ENCODE measurements around the gene NME4. TPM values are rescaled to one million over a fixed set of nuclear protein-coding genes. Genes with fewer than 3 reads are reported as not detected.
"Not testable (repeated sequence)": the region's sequence is repeated elsewhere in the genome, so short reads cannot be mapped to it uniquely, and the experiment has no call there.

The NME4 gene
- total and polyA plus RNA-seq, 4 experiments from 2014 or later: 34.9 to 61.7 (median 44.9) TPM

GRCh38 chr16:405548-406506, 8.8 kb downstream of the NME4 start:
- Mint-ChIP-seq H3K4me3 (no peak overlapping the region), H3K4me1 (peaks cover 0 to 1% (median under 1%) of the 10 kb centered on the region in 4 donors), H3K36me3 (peaks cover 0 to 1% of the 10 kb centered on the region in 2 donors), H3K9me3 (no peaks in the 10 kb centered on the region), H3K27me3 (no peaks in the 10 kb centered on the region), H3K27ac (no peak overlapping the region)
- Histone ChIP-seq H3K9me3 (ENCODE audit: control insufficient read depth in 1 of 2, low read length in 2 of 2) (no peaks in the 10 kb centered on the region), H3K4me3 (ENCODE audit: low read length in 2 of 2) (no peak overlapping the region), H3K4me1 (ENCODE audit: insufficient read depth, low read length) (peaks cover 3% of the 10 kb centered on the region), H3K27me3 (ENCODE audit: insufficient read depth, low read length) (no peaks in the 10 kb centered on the region), H3K36me3 (ENCODE audit: insufficient read depth, low read length) (no peaks in the 10 kb centered on the region), H3K27ac (ENCODE audit: low read depth, low read length) (no peak overlapping the region)
- intact Hi-C loops (cut with micrococcal nuclease): no loop called here
- ChIA-PET POLR2A (ENCODE audit: partially characterized antibody) (interaction anchor here (1.3 kb wide), 1 partner anchor 20 kb away, joined by 3 read pairs; the partner anchor contains the start of gene RAB11FIP3), CTCF (ENCODE audit: partially characterized antibody) (no interaction called here)
- no peak for DNase-seq

- no peaks in the 10 kb centered on the region for H3K4me1 ChIP-seq (ENCODE audit: insufficient read depth, low read length)
- Mint-ChIP-seq H3K4me1 (no peaks in the 10 kb centered on the region), H3K4me3 (no peak overlapping the region), H3K9me3 (no peaks in the 10 kb centered on the region), H3K36me3 (no peaks in the 10 kb centered on the region), H3K27ac (no peak overlapping the region), H3K27me3 (no peaks in the 10 kb centered on the region)
- POLR2A ChIA-PET (ENCODE audit: partially characterized antibody): no interaction called here
- H3K27ac ChIP-seq (ENCODE audit: low read depth, low read length): no peak overlapping the region
- CTCF ChIA-PET (ENCODE audit: partially characterized antibody): no interaction called here
- no peaks in the 10 kb centered on the region for H3K27me3 ChIP-seq (ENCODE audit: insufficient read depth, low read length)
- no peak for DNase-seq
- H3K4me3 ChIP-seq (ENCODE audit: low read length in 2 of 2): no peak overlapping the region
- H3K36me3 ChIP-seq (ENCODE audit: insufficient read depth, low read length): no peaks in the 10 kb centered on the region
- no peaks in the 10 kb centered on the region for H3K9me3 ChIP-seq (ENCODE audit: control insufficient read depth in 1 of 2, low read length in 2 of 2)
- intact Hi-C loops (cut with micrococcal nuclease): no loop called here
These were observed 10.3 kb downstream of the NME4 start for GRCh38 chr16:407253-407652.

GRCh38 chr16:410516-411178, 13.6 kb downstream of the NME4 start:
- no peaks in the 10 kb centered on the region for H3K27me3 ChIP-seq (ENCODE audit: insufficient read depth, low read length)
- H3K27ac ChIP-seq (ENCODE audit: low read depth, low read length): no peak overlapping the region
- no peaks in the 10 kb centered on the region for H3K4me1 ChIP-seq (ENCODE audit: insufficient read depth, low read length)
- no peaks in the 10 kb centered on the region for H3K9me3 Mint-ChIP-seq
- no peaks in the 10 kb centered on the region for H3K36me3 ChIP-seq (ENCODE audit: insufficient read depth, low read length)
- no peak overlapping the region for H3K27ac Mint-ChIP-seq
- no peak for DNase-seq
- H3K4me3 Mint-ChIP-seq: no peak overlapping the region
- POLR2A ChIA-PET (ENCODE audit: partially characterized antibody): no interaction called here
- no peak overlapping the region for H3K4me3 ChIP-seq (ENCODE audit: low read length in 2 of 2)
- no peaks in the 10 kb centered on the region for H3K4me1 Mint-ChIP-seq
- H3K9me3 ChIP-seq (ENCODE audit: control insufficient read depth in 1 of 2, low read length in 2 of 2): no peaks in the 10 kb centered on the region
- intact Hi-C loops (cut with micrococcal nuclease): no loop called here
- no peaks in the 10 kb centered on the region for H3K36me3 Mint-ChIP-seq
- CTCF ChIA-PET (ENCODE audit: partially characterized antibody): no interaction called here
- no peaks in the 10 kb centered on the region for H3K27me3 Mint-ChIP-seq

GRCh38 chr16:411576-412265, 14.7 kb downstream of the NME4 start:
- Histone ChIP-seq H3K27me3 (ENCODE audit: insufficient read depth, low read length) (no peaks in the 10 kb centered on the region), H3K36me3 (ENCODE audit: insufficient read depth, low read length) (no peaks in the 10 kb centered on the region), H3K9me3 (ENCODE audit: control insufficient read depth in 1 of 2, low read length in 2 of 2) (no peaks in the 10 kb centered on the region), H3K4me1 (ENCODE audit: insufficient read depth, low read length) (no peaks in the 10 kb centered on the region), H3K27ac (ENCODE audit: low read depth, low read length) (no peak overlapping the region), H3K4me3 (ENCODE audit: low read length in 2 of 2) (no peak overlapping the region)
- Mint-ChIP-seq H3K27ac (no peak overlapping the region), H3K27me3 (no peaks in the 10 kb centered on the region), H3K4me3 (no peak overlapping the region), H3K4me1 (no peaks in the 10 kb centered on the region), H3K36me3 (no peaks in the 10 kb centered on the region), H3K9me3 (no peaks in the 10 kb centered on the region)
- intact Hi-C loops (cut with micrococcal nuclease): no loop called here
- CTCF ChIA-PET (ENCODE audit: partially characterized antibody): no interaction called here
- POLR2A ChIA-PET (ENCODE audit: partially characterized antibody): no interaction called here
- no peak for DNase-seq

- H3K9me3 ChIP-seq (ENCODE audit: control insufficient read depth in 1 of 2, low read length in 2 of 2): no peaks in the 10 kb centered on the region
- CTCF ChIA-PET (ENCODE audit: partially characterized antibody): no interaction called here
These were observed 17.6 kb downstream of the NME4 start for GRCh38 chr16:414395-415169.

GRCh38 chr16:415170-415498, 18.1 kb downstream of the NME4 start:
- H3K27ac ChIP-seq (ENCODE audit: low read depth, low read length); DNase-seq; H3K9me3 ChIP-seq (ENCODE audit: control insufficient read depth in 1 of 2, low read length in 2 of 2); H3K4me3 ChIP-seq (ENCODE audit: low read length in 2 of 2); H3K9me3 Mint-ChIP-seq; H3K4me1 Mint-ChIP-seq; H3K4me1 ChIP-seq (ENCODE audit: insufficient read depth, low read length); H3K27me3 Mint-ChIP-seq; H3K27ac Mint-ChIP-seq; H3K27me3 ChIP-seq (ENCODE audit: insufficient read depth, low read length); intact Hi-C loops (cut with micrococcal nuclease); POLR2A ChIA-PET (ENCODE audit: partially characterized antibody); H3K4me3 Mint-ChIP-seq; CTCF ChIA-PET (ENCODE audit: partially characterized antibody); H3K36me3 Mint-ChIP-seq; H3K36me3 ChIP-seq (ENCODE audit: insufficient read depth, low read length): not testable (repeated sequence)

More at GRCh38 chr16:414395-415169, 17.6 kb downstream of the NME4 start:
- no peaks in the 10 kb centered on the region for H3K4me1 Mint-ChIP-seq
- H3K4me1 ChIP-seq (ENCODE audit: insufficient read depth, low read length): no peaks in the 10 kb centered on the region
- H3K36me3 Mint-ChIP-seq: no peaks in the 10 kb centered on the region
- H3K27me3 ChIP-seq (ENCODE audit: insufficient read depth, low read length): no peaks in the 10 kb centered on the region
- no peak overlapping the region for H3K4me3 Mint-ChIP-seq
- no peaks in the 10 kb centered on the region for H3K9me3 Mint-ChIP-seq
- no peak overlapping the region for H3K4me3 ChIP-seq (ENCODE audit: low read length in 2 of 2)
- no peaks in the 10 kb centered on the region for H3K36me3 ChIP-seq (ENCODE audit: insufficient read depth, low read length)
- H3K27ac ChIP-seq (ENCODE audit: low read depth, low read length): no peak overlapping the region
- no peak for DNase-seq
- POLR2A ChIA-PET (ENCODE audit: partially characterized antibody): no interaction called here
- H3K27me3 Mint-ChIP-seq: no peaks in the 10 kb centered on the region
- intact Hi-C loops (cut with micrococcal nuclease): no loop called here
- no peak overlapping the region for H3K27ac Mint-ChIP-seq

- H3K27me3 Mint-ChIP-seq; H3K4me3 ChIP-seq (ENCODE audit: low read length in 2 of 2); H3K36me3 ChIP-seq (ENCODE audit: insufficient read depth, low read length); H3K27me3 ChIP-seq (ENCODE audit: insufficient read depth, low read length); H3K4me3 Mint-ChIP-seq; DNase-seq; POLR2A ChIA-PET (ENCODE audit: partially characterized antibody); H3K36me3 Mint-ChIP-seq; intact Hi-C loops (cut with micrococcal nuclease); H3K9me3 Mint-ChIP-seq; H3K27ac Mint-ChIP-seq; H3K27ac ChIP-seq (ENCODE audit: low read depth, low read length); CTCF ChIA-PET (ENCODE audit: partially characterized antibody); H3K9me3 ChIP-seq (ENCODE audit: control insufficient read depth in 1 of 2, low read length in 2 of 2): not testable (repeated sequence)
- peaks cover 19% of the 10 kb centered on the region for H3K4me1 ChIP-seq (ENCODE audit: insufficient read depth, low read length)
- H3K4me1 Mint-ChIP-seq: peaks cover 7 to 23% (median 16%) of the 10 kb centered on the region in 4 donors
These were observed 25.2 kb downstream of the NME4 start for GRCh38 chr16:422179-422578.
